ENCODE data around the gene CRYL1. TPM values are rescaled to one million over a fixed set of nuclear protein-coding genes. Genes with fewer than 3 reads are reported as not detected.

Gene CRYL1
- total and polyA plus RNA-seq, 2 of the 13 experiments (the other 11 are each of a cell fraction or from before 2014, with no cell fraction given), result 57.2 to 115 TPM

GRCh38 chr13:20505405-20506366 is 20.0 kb downstream of the CRYL1 start (continued):
- TF ChIP-seq TFE3 (CRISPR knock-in tag; IDR thresholded peaks at IDR 0.05), result peak; percentile 12; the same call in 1 of the 2 replicates
- TF ChIP-seq ZNF512B (CRISPR knock-in tag; IDR thresholded peaks at IDR 0.05; ENCODE audit: borderline replicate concordance), result no peak
- no peak for TF ChIP-seq ZBTB49 (CRISPR knock-in tag; IDR thresholded peaks at IDR 0.05; ENCODE audit: borderline replicate concordance)
- peak; percentile 31; the same call in 1 of the 2 replicates for TF ChIP-seq LCORL (IDR thresholded peaks at IDR 0.05)
- peak; percentile 91 for TF ChIP-seq LCORL (CRISPR knock-in tag; IDR thresholded peaks at IDR 0.05)
- TF ChIP-seq ZIK1 (CRISPR knock-in tag; IDR thresholded peaks at IDR 0.05; ENCODE audit: borderline replicate concordance, low read depth), result no peak
- TF ChIP-seq ATF6 (CRISPR knock-in tag; conservative IDR thresholded peaks at IDR 0.05), result no peak
- no peak for TF ChIP-seq ZNF572 (CRISPR knock-in tag; IDR thresholded peaks at IDR 0.05)
- TF ChIP-seq GPBP1L1 (CRISPR knock-in tag; IDR thresholded peaks at IDR 0.05), result no peak
- TF ChIP-seq ISL2 (CRISPR knock-in tag; IDR thresholded peaks at IDR 0.05), result peak; percentile 76
- TF ChIP-seq POLR2G (IDR thresholded peaks at IDR 0.05; ENCODE audit: low read depth, low read length), result 0 out of 2 replicates have a peak, but pooled peaks have one; percentile 29
- no peak for TF ChIP-seq ZNF275 (CRISPR knock-in tag; IDR thresholded peaks at IDR 0.05; ENCODE audit: borderline replicate concordance)

Data from HepG2 (cell line).